Panc1 (cell line): ENCODE results near the gene MAMLD1.

ENCODE experiments used
- CTCF ChIP-seq: fragments of 450-650 bp; IDR thresholded peaks from 2 replicates; pipeline ENCODE4 v1.5.1; 2017; ENCODE audit warnings: mild to moderate bottlenecking
- POLR2AphosphoS5 ChIP-seq: IDR thresholded peaks from 2 replicates; pipeline ENCODE4 v1.6.1; 2012; ENCODE audit warnings: mild to moderate bottlenecking, low read depth, low read length, moderate library complexity
- REST ChIP-seq, 2 experiments: IDR thresholded peaks; 2 replicates each; pipeline ENCODE4 v1.6.1; 2011 to 2012; ENCODE audit warnings: low read depth in 2 of 2, control low read depth in 1 of 2, low read length in 1 of 2, mild to moderate bottlenecking in 1 of 2, moderate library complexity in 1 of 2; ENCODE audit not compliant: insufficient read depth in 1 of 2
- SIN3A ChIP-seq: IDR thresholded peaks from 2 replicates; pipeline ENCODE4 v1.6.1; 2012; ENCODE audit warnings: low read depth, mild to moderate bottlenecking, low read length, moderate library complexity, borderline replicate concordance; ENCODE audit not compliant: insufficient read depth
- TCF7L2 ChIP-seq: IDR thresholded peaks from 2 replicates; pipeline ENCODE4 v1.6.1; 2011; ENCODE audit warnings: mild to moderate bottlenecking, low read depth, low read length, inconsistent platforms

GRCh38 chrX:150499240-150499639, 136.1 kb downstream of the MAMLD1 start:
- TF ChIP-seq CTCF (no peak), POLR2AphosphoS5 (no peak), REST (IDR thresholded peaks at IDR 0.05; ENCODE audit: insufficient read depth in 1 of 2, low read depth in 2 of 2, low read length in 1 of 2) (no peak), SIN3A (no peak), TCF7L2 (no peak)
